Heart left ventricle (tissue), 16 donors: ENCODE results near the gene MRPS10. TPM values are rescaled to one million over a fixed set of nuclear protein-coding genes. Genes with fewer than 3 reads are reported as not detected.
"Not testable (repeated sequence)": the region's sequence is repeated elsewhere in the genome, so short reads cannot be mapped to it uniquely, and the experiment has no call there.

ENCODE experiments used
- ATAC-seq, 4 donors: fragments of 200-7000 bp; cut with Tn5 transposase; one replicate each; pipeline ENCODE4 v1.9.1; 2020 to 2022; ENCODE audit warnings: moderate library complexity in 4 of 4, mild to moderate bottlenecking in 3 of 4, moderate number of reproducible peaks in 1 of 4
- DNase-seq, 5 donors: peaks; one replicate each; pipeline ENCODE4 v3.0.0-alpha.2; 2020
- H3K27ac ChIP-seq, 12 donors: fragments of 200-600 bp; sonication (generic) in 4 of 12; one replicate each; pipeline versions ENCODE4 v1.5.0 to v1.8.0; 2016 to 2022; ENCODE audit warnings: mild to moderate bottlenecking in 2 of 12
- H3K27me3 ChIP-seq, 9 donors: fragments of 200-600 bp; sonication (generic) in 2 of 9; one replicate each; pipeline versions ENCODE4 v1.5.1 to v1.8.0; 2016 to 2022; ENCODE audit warnings: mild to moderate bottlenecking in 3 of 9
- H3K36me3 ChIP-seq, 9 donors: fragments of 200-600 bp; sonication (generic) in 2 of 9; one replicate each; pipeline versions ENCODE4 v1.5.0 to v1.8.0; 2018 to 2022; ENCODE audit warnings: mild to moderate bottlenecking in 2 of 9
- H3K4me1 ChIP-seq, 12 donors: fragments of 200-600 bp; sonication (generic) in 4 of 12; one replicate each; pipeline versions ENCODE4 v1.5.0 to v1.8.0; 2016 to 2022; ENCODE audit warnings: mild to moderate bottlenecking in 3 of 12
- H3K4me3 ChIP-seq, 12 donors: fragments of 200-600 bp; sonication (generic) in 4 of 12; one replicate each; pipeline versions ENCODE4 v1.5.0 to v1.8.0; 2017 to 2022; ENCODE audit warnings: mild to moderate bottlenecking in 9 of 12, moderate library complexity in 4 of 12
- H3K9me3 ChIP-seq, 12 donors: fragments of 200-600 bp; sonication (generic) in 4 of 12; one replicate each; pipeline versions ENCODE4 v1.5.0 to v1.8.0; 2016 to 2022; ENCODE audit warnings: mild to moderate bottlenecking in 1 of 12
- CTCF ChIP-seq, 12 donors: fragments of 200-600 bp; sonication (generic) in 4 of 12; IDR thresholded peaks; one replicate each; pipeline versions ENCODE4 v1.5.0 to v1.8.0; 2018 to 2022; ENCODE audit warnings: antibody characterized with exemption in 12 of 12, mild to moderate bottlenecking in 5 of 12
- POLR2A ChIP-seq, 2 donors: fragments of 450-650 bp; IDR thresholded peaks; one replicate each; pipeline ENCODE4 v1.6.1; 2017; ENCODE audit warnings: antibody characterized with exemption in 2 of 2, mild to moderate bottlenecking in 2 of 2, moderate library complexity in 2 of 2
- WGBS, 4 donors: extraction: QIAGEN DNeasy Blood & Tissue Kit in 2 of 4; methylation state at CpG; one replicate each; pipeline versions ENCODE4 v1.1.5 to v1.1.7; 2013 to 2018; 5-methylcytosine and 5-hydroxymethylcytosine counted together
- intact Hi-C, 10 donors: fragments of 100-400 bp; cut with DNase I; formaldehyde crosslinking; loops; one replicate each; pipeline versions ENCODE4 v1.11.1 to v1.14.2; 2022
- polyA plus RNA-seq, 2 donors: library from polyadenylated mRNA; stranded (reverse); fragments of 200-250 nt; gene quantifications; one replicate each; pipeline ENCODE4 v1.2.3, GENCODE V29; 2013
- total RNA-seq, 9 donors: library from RNA; depleted of rRNA in 2 of 9; stranded (reverse); fragments of >200 nt in 2 of 9; fragmentation: NEBNext Ultra II Directional in 3 of 9; extraction: Animal tissue kit (Norgen Biotek cat#: 25700) in 3 of 9; gene quantifications; one replicate each; pipeline versions ENCODE4 v1.1.0 to v1.2.4, GENCODE V29; 2016 to 2023
- donor health status: ischemic (EF 13 %, LVEDD 7.1; RV severe dilation, severe dysfunction).
- donor health status: healthy with polysubstance abuse.
- donor health status: DM: no; HTN: yes; CAD: no.
- donor health status: DM: no; HTN: no; CAD: no.
- donor health status: ischemic (EF 25% LVEDD 6.9; RV normal size, moderate dysfunction).
- donor health status: ischemic (EF 25% LVEDD 5.7; RV mildly dilated, moderate dysfunction).
- donor health status: healthy.
- donor health status: DM: yes; HTN: yes; CAD: no.
- donor health status: ischemic (EF 35%, LVEDD 5.7; RV mildly dilated, moderate dysfunction).
- donor health status: nonischemic (EF 11% LVEDD 7.7; RV severe dilation, severe dysfunction).
- donor health status: DM: yes; HTN: yes; CAD: no.
- donor health status: PGD.
- donor health status: ischemic (EF 29% LVEDD 5.4; RV normal size, mild dysfunction).
- donor health status: nonischemic (EF 23%, LVEDD 6.1; RV moderate dilation, normal function).

The MRPS10 gene
- total and polyA plus RNA-seq, 11 donors, result 36.9 to 73.5 (median 53.4) TPM

GRCh38 chr6:42222448-42222847, 4.8 kb upstream of the MRPS10 start:
- Histone ChIP-seq H3K27me3 (no peaks in the 10 kb centered on the region), H3K27ac (no peak overlapping the region), H3K4me3 (no peak overlapping the region), H3K36me3 (peaks cover 0 to 8% (median 0%) of the 10 kb centered on the region in 9 donors), H3K4me1 (peaks cover 0 to 11% (median 0%) of the 10 kb centered on the region in 12 donors), H3K9me3 (no peaks in the 10 kb centered on the region)
- ATAC-seq, result no peak
- TF ChIP-seq POLR2A (IDR thresholded peaks at IDR 0.05) (no peak), CTCF (IDR thresholded peaks at IDR 0.05) (no peak)
- DNase-seq, result no peak
- WGBS, 4 donors, result 77 to 92% (median 87%) methylated on average over 7 of the region's 7 CpGs
- intact Hi-C loops, result loop anchor here in 2 of 10 donors (5.0 kb wide), 2 partner anchors 145 to 325 kb away; no protein-coding TSS in a partner anchor

DNA sequence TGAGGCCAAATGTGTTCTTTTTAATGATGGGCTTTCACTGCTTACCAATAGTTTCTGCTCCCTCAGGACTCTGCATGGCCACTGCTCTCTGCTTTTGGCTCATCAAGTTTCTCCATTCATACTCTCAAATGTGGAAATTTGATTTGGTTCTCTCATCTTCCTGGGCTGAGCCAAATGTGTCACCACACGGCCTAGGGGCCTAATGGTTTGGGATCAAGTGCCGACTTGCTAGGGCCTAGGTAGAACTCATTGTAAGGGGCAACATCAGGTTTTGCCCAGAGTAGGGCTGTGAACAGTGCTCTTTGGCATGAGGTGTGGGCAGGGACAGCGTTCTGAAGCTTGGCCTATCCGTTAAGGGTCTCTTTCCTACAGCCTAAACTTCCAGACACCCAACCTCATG, 3.9 kb upstream of the MRPS10 start:
- no peaks in the 10 kb centered on the region for H3K27me3 ChIP-seq
- no peak for TF ChIP-seq POLR2A (IDR thresholded peaks at IDR 0.05)
- no peak for TF ChIP-seq CTCF (IDR thresholded peaks at IDR 0.05)
- H3K36me3 ChIP-seq, result no peaks in the 10 kb centered on the region
- intact Hi-C loops, result loop anchor here in 2 of 10 donors (5.0 kb wide), 2 partner anchors 144 to 326 kb away; no protein-coding TSS in a partner anchor
- H3K27ac ChIP-seq, result no peak overlapping the region
- no peaks in the 10 kb centered on the region for H3K9me3 ChIP-seq
- DNase-seq (no peak), ATAC-seq (no peak)
- H3K4me3 ChIP-seq, result no peak overlapping the region
- peaks cover 0 to 17% (median 6%) of the 10 kb centered on the region in 12 donors for H3K4me1 ChIP-seq
- 86 to 90% (median 88%) methylated on average over 4 of the region's 4 CpGs for WGBS, 4 donors

- no peak for TF ChIP-seq CTCF (IDR thresholded peaks at IDR 0.05)
- TF ChIP-seq POLR2A (IDR thresholded peaks at IDR 0.05), result no peak
- Histone ChIP-seq H3K9me3 (no peaks in the 10 kb centered on the region), H3K27me3 (no peaks in the 10 kb centered on the region), H3K4me3 (no peak overlapping the region), H3K36me3 (no peaks in the 10 kb centered on the region), H3K4me1 (peaks cover 0 to 17% (median 9%) of the 10 kb centered on the region in 12 donors), H3K27ac (no peak overlapping the region)
- WGBS, 4 donors, result 76 to 84% (median 79%) methylated on average over 6 of the region's 6 CpGs
- no peak for ATAC-seq
- no peak for DNase-seq
- intact Hi-C loops, result loop anchor here in 2 of 10 donors (5.0 kb wide), 2 partner anchors 144 to 326 kb away; no protein-coding TSS in a partner anchor
These were observed 3.1 kb upstream of the MRPS10 start for GRCh38 chr6:42220807-42221206.

GRCh38 chr6:42217157-42217518, 523 bp downstream of the MRPS10 start:
- TF ChIP-seq CTCF (IDR thresholded peaks at IDR 0.05), result no peak
- no peak for TF ChIP-seq POLR2A (IDR thresholded peaks at IDR 0.05)
- peak overlapping the region; percentile 53 to 87 (median 80) for H3K27ac ChIP-seq
- no peaks in the 10 kb centered on the region for H3K27me3 ChIP-seq
- ATAC-seq (peak in 2 of 4 donors; percentile 5 to 33), DNase-seq (no peak)
- H3K9me3 ChIP-seq, result no peaks in the 10 kb centered on the region
- intact Hi-C loops, result loop anchor here in 6 of 10 donors (5.0 to 10.0 kb wide), 11 partner anchors 140 to 440 kb away; partner anchors contain the start of genes BYSL (in 3 of the 6), MED20 (in 3 of the 6), PRICKLE4 (in 2 of the 6) and TOMM6 (in 2 of the 6)
- peaks cover 0 to 28% (median 20%) of the 10 kb centered on the region in 9 donors for H3K36me3 ChIP-seq
- 1 to 2% (median 1%) methylated on average over 5 of the region's 5 CpGs for WGBS, 4 donors
- peaks cover 0 to 23% (median 12%) of the 10 kb centered on the region in 12 donors for H3K4me1 ChIP-seq
- peak overlapping the region; percentile 49 to 90 (median 80) for H3K4me3 ChIP-seq

GRCh38 chr6:42216495-42216894, 1.2 kb downstream of the MRPS10 start:
- Histone ChIP-seq H3K4me3 (peak overlapping the region in 9 of 12 donors; percentile 65 to 90 (median 83)), H3K4me1 (peaks cover 0 to 23% (median 12%) of the 10 kb centered on the region in 12 donors), H3K27ac (peak overlapping the region in 1 of 12 donors; percentile 59), H3K36me3 (peaks cover 0 to 34% (median 27%) of the 10 kb centered on the region in 9 donors)
- WGBS, 4 donors, result 84 to 88% (median 86%) methylated on average over 16 to 18 of the region's 18 CpGs
- intact Hi-C loops, result loop anchor here in 6 of 10 donors (5.0 to 10.0 kb wide), 11 partner anchors 139 to 439 kb away; partner anchors contain the start of genes BYSL (in 3 of the 6), MED20 (in 3 of the 6), PRICKLE4 (in 2 of the 6) and TOMM6 (in 2 of the 6)
- H3K27me3 ChIP-seq, H3K9me3 ChIP-seq, ATAC-seq, DNase-seq: not testable (repeated sequence)
